Endothelial cell of umbilical vein (primary cell): ENCODE results near the gene CRAT. TPM values are rescaled to one million over a fixed set of nuclear protein-coding genes. Genes with fewer than 3 reads are reported as not detected.

Source experiments
- BruUV-seq: library from RNA; stranded (reverse); fragments of 400-500 nt; replicated peaks from 2 replicates; lab custom pipeline; 2021; lab: Mats Ljungman, UMichigan
- CTCF ChIA-PET: fragments of 300-600, 350-600 bp; sonication (Branson Sonifier 250); formaldehyde crosslinking; loops from one replicate; lab custom pipeline; 2021; ENCODE audit warnings: antibody characterized with exemption, inconsistent platforms; lab: Charles Lee
- POLR2A ChIA-PET: fragments of 300-600, 350-600 bp; sonication (Branson Sonifier 250); formaldehyde crosslinking; loops from one replicate; lab custom pipeline; 2021; ENCODE audit warnings: antibody characterized with exemption, inconsistent platforms; lab: Charles Lee
- DNase-seq: peaks from one replicate; pipeline ENCODE4 v3.0.0-alpha.2; 2011; ENCODE audit warnings: low read depth, low spot score
- FAIRE-seq: peaks from 2 replicates; lab custom pipeline; 2011; peaks lifted over from hg19 to GRCh38; lab: Jason Lieb, UNC
- H2AFZ ChIP-seq: 2 replicates; pipeline ENCODE4 v1.6.0; 2012; ENCODE audit warnings: low read depth, low read length, control low read depth, inconsistent platforms
- H3K27ac ChIP-seq: 2 replicates; pipeline ENCODE4 v1.5.1; 2011; ENCODE audit warnings: low read depth, mild to moderate bottlenecking, control low read depth, low read length, moderate library complexity; ENCODE audit not compliant: insufficient read depth
- H3K27me3 ChIP-seq, 2 experiments: 2 replicates each; pipeline versions ENCODE4 v1.6.0 to v1.6.1; 2011; ENCODE audit warnings: low read length in 2 of 2, mixed read lengths in 1 of 2; ENCODE audit not compliant: control insufficient read depth in 2 of 2, insufficient read depth in 2 of 2
- H3K36me3 ChIP-seq, 2 experiments: 2 replicates in 1 of 2; 3 replicates in 1 of 2; pipeline ENCODE4 v1.5.1; 2011; ENCODE audit warnings: low read length in 2 of 2, mild to moderate bottlenecking in 1 of 2, moderate library complexity in 1 of 2; ENCODE audit not compliant: control insufficient read depth in 2 of 2, insufficient read depth in 2 of 2; ENCODE audit errors: extremely low read depth in 1 of 2
- H3K4me1 ChIP-seq: 3 replicates; pipeline ENCODE4 v1.5.1; 2011; ENCODE audit warnings: mild to moderate bottlenecking, low read length; ENCODE audit not compliant: control insufficient read depth, insufficient read depth; ENCODE audit errors: extremely low read depth
- H3K4me2 ChIP-seq: 2 replicates; pipeline ENCODE4 v1.6.1; 2011; ENCODE audit warnings: low read length, control low read depth, mixed read lengths; ENCODE audit not compliant: insufficient read depth
- H3K4me3 ChIP-seq, 3 experiments: fragments of 200-600 bp in 1 of 3; sonication (generic), shearing (Covaris generic) in 1 of 3; replicated peaks in 1 of 3; 2 replicates each; pipeline ENCODE4 v1.5.1; 2011 to 2016; ENCODE audit warnings: control low read depth in 3 of 3, low read length in 3 of 3, mild to moderate bottlenecking in 2 of 3, inconsistent platforms in 1 of 3, low read depth in 1 of 3, moderate library complexity in 1 of 3; ENCODE audit not compliant: insufficient read depth in 1 of 3
- H3K79me2 ChIP-seq: 2 replicates; pipeline ENCODE4 v1.6.0; 2012; ENCODE audit warnings: low read length, inconsistent platforms; ENCODE audit not compliant: control insufficient read depth, insufficient read depth
- H3K9ac ChIP-seq: replicated peaks from 2 replicates; pipeline ENCODE3; 2011; ENCODE audit warnings: low read length, control low read depth; ENCODE audit not compliant: insufficient read depth; ENCODE audit errors: extremely low read depth
- H3K9me1 ChIP-seq: replicated peaks from 3 replicates; pipeline ENCODE4 v1.6.0; 2011; ENCODE audit warnings: mild to moderate bottlenecking, low read length; ENCODE audit not compliant: control insufficient read depth, insufficient read depth; ENCODE audit errors: extremely low read depth
- H3K9me3 ChIP-seq: replicated peaks from 2 replicates; pipeline ENCODE4 v1.5.1; 2012; ENCODE audit warnings: low read length, inconsistent platforms; ENCODE audit not compliant: control insufficient read depth, insufficient read depth
- H4K20me1 ChIP-seq: replicated peaks from 2 replicates; pipeline ENCODE3; 2011; ENCODE audit warnings: mild to moderate bottlenecking, low read length; ENCODE audit not compliant: control insufficient read depth, insufficient read depth; ENCODE audit errors: extremely low read depth
- CTCF ChIP-seq, 2 donors: IDR thresholded peaks; 1 replicate in 1 of 2; 2 replicates in 1 of 2; pipeline ENCODE4 v1.5.1; 2011; ENCODE audit warnings: low read length in 2 of 2, mild to moderate bottlenecking in 2 of 2, moderate library complexity in 2 of 2, control low read depth in 1 of 2, inconsistent platforms in 1 of 2, low read depth in 1 of 2; ENCODE audit not compliant: insufficient read depth in 1 of 2; ENCODE audit errors: extremely low read depth in 1 of 2
- EZH2 ChIP-seq: IDR thresholded peaks from 2 replicates; pipeline ENCODE4 v1.6.1; 2012; ENCODE audit warnings: borderline replicate concordance, low read depth, mild to moderate bottlenecking, moderate library complexity, low read length, inconsistent platforms; ENCODE audit not compliant: severe bottlenecking
- FOS ChIP-seq: IDR thresholded peaks from 2 replicates; pipeline ENCODE4 v1.6.1; 2011; ENCODE audit warnings: mild to moderate bottlenecking, low read length, moderate library complexity, borderline replicate concordance; ENCODE audit not compliant: insufficient read depth
- GATA2 ChIP-seq: IDR thresholded peaks from 2 replicates; pipeline ENCODE4 v1.7.0; 2011; ENCODE audit warnings: low read depth, mild to moderate bottlenecking, moderate library complexity, mixed read lengths, low read length; ENCODE audit not compliant: insufficient read length, insufficient read depth
- JUN ChIP-seq: IDR thresholded peaks from 2 replicates; pipeline ENCODE4 v1.6.1; 2011; ENCODE audit warnings: borderline replicate concordance, low read depth; ENCODE audit not compliant: insufficient read length, insufficient read depth
- MAX ChIP-seq: IDR thresholded peaks from 2 replicates; pipeline ENCODE4 v1.6.1; 2011; ENCODE audit not compliant: insufficient read depth, insufficient read length
- MYC ChIP-seq: IDR thresholded peaks from one replicate; pipeline ENCODE4 v1.6.1; 2011; ENCODE audit warnings: mild to moderate bottlenecking, low read depth, low read length
- POLR2A ChIP-seq: IDR thresholded peaks from 2 replicates; pipeline ENCODE4 v1.6.1; 2012; ENCODE audit warnings: low read depth, mild to moderate bottlenecking, control low read depth, low read length
- POLR2AphosphoS5 ChIP-seq: IDR thresholded peaks from 2 replicates; pipeline ENCODE4 v1.6.1; 2012; ENCODE audit warnings: low read depth, mild to moderate bottlenecking, control low read depth, low read length, moderate library complexity; ENCODE audit not compliant: insufficient read depth
- dilution Hi-C: fragments of 300-500 bp; cut with MboI; formaldehyde crosslinking; loops from one replicate; pipeline ENCODE4 v1.15.0; 2019; ENCODE audit warnings: low sequenced_read_pairs; ENCODE audit not compliant: extremely low pct_ligation_motif_present
- intact Hi-C: fragments of 100-400 bp; cut with micrococcal nuclease; formaldehyde crosslinking; loops from one replicate; pipeline ENCODE4 v1.10.0; 2022
- polyA plus RNA-seq, 4 experiments: library from polyadenylated mRNA; depleted of rRNA in 3 of 4; stranded (reverse) in 3 of 4; unstranded in 1 of 4; fragments of >200 nt; gene quantifications; 2 replicates each; pipeline versions ENCODE4 v1.2.1 to v1.2.3, GENCODE V29; 2011 to 2012; ENCODE audit warnings: missing spikeins in 1 of 4
- total RNA-seq: library from RNA; stranded (reverse); gene quantifications from 2 replicates; pipeline ENCODE4 v1.2.3, GENCODE V29; 2021

CRAT gene
- total and polyA plus RNA-seq, 2 donors (not counting 3 experiments of a cell fraction or from before 2014, with no cell fraction given) = 34.2 to 55.3 TPM

GRCh38 chr9:129080298-129080600 is 30.3 kb downstream of the CRAT start:
- Histone ChIP-seq H3K27ac (no peak overlapping the region), H3K36me3 (peaks cover 0 to 3% of the 10 kb centered on the region in 2 experiments), H3K9me3 (no peaks in the 10 kb centered on the region), H4K20me1 (no peaks in the 10 kb centered on the region), H3K9me1 (no peaks in the 10 kb centered on the region), H3K9ac (peak overlapping the region; percentile 28), H3K4me3 (peak overlapping the region; percentile 44 to 63 (median 62)), H3K79me2 (peaks cover 20% of the 10 kb centered on the region), H3K27me3 (no peaks in the 10 kb centered on the region), H3K4me2 (peak overlapping the region; percentile 80), H2AFZ (peak overlapping the region; percentile 93), H3K4me1 (peaks cover 16% of the 10 kb centered on the region)
- intact Hi-C loops = loop anchor here (2.0 kb wide), 1 partner anchor 43 kb away; the partner anchor contains the start of gene MIGA2
- dilution Hi-C loops = no loop called here
- peak; percentile 21 for FAIRE-seq
- peak; percentile 7 for DNase-seq
- no peak for TF ChIP-seq JUN
- TF ChIP-seq FOS = no peak
- TF ChIP-seq POLR2AphosphoS5 = no peak
- TF ChIP-seq GATA2 = no peak
- no peak for TF ChIP-seq EZH2
- no peak for TF ChIP-seq CTCF (IDR thresholded peaks at IDR 0.05; ENCODE audit: extremely low read depth in 1 of 2, insufficient read depth in 1 of 2, low read depth in 1 of 2, low read length in 2 of 2)
- TF ChIP-seq MAX = no peak
- TF ChIP-seq POLR2A = no peak
- TF ChIP-seq MYC = no peak
- ChIA-PET CTCF (no interaction called here), POLR2A (no interaction called here)
- no TSS peak for BruUV-seq
